Measurements from ENCODE around the gene MGAT4B. TPM values are rescaled to one million over a fixed set of nuclear protein-coding genes. Genes with fewer than 3 reads are reported as not detected.
"Not testable (repeated sequence)": the region's sequence is repeated elsewhere in the genome, so short reads cannot be mapped to it uniquely, and the experiment has no call there.

The MGAT4B gene
- total RNA-seq: 100 to 1,000 TPM in 1 of 2 experiments, 10 to 100 TPM in 1; 85.9 to 103 TPM

DNA sequence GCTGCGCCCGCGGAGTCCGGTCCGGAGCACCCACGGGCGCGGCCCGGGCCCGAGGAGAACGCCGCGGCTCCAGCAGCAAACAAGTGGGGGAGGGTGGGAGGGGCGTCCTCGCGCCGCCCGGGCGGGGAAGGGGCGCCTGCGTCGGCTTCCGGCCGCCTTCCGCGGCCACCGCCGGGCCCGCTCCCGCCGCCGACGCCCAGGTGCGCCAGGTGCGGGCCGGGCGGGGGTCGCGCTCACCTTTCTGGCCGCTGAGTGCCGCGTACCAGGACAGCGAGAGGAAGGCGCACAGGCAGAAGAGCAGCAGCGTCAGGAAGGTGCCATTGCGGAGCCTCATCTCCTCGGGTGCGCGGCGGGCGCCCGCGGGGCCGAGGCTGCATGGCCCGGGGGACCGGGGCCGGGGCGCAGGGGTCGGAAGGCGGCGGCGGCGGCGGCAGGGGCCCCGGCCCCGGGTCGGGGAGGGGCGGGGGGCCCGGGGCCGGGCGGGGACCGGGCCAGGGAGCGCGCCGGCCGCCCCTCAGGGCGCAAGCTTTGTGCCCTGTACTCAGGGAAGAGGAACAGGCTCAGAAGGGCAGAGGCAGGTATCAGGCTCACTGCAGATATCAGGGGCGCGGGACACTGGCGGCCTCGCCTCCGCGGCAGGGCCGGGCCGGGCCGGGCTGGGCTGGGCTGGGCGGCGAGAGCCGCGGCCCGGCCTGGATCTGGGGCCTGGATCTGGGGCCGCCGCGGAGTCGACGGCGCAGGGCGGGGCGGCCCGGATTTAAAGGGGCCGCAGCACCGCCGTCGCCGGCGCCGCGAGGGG, at the start of gene MGAT4B:
Gene MGAT4B, minus strand, starts transcription at position 617 of the 799 bp plus-strand sequence. Its CDS starts 283 bp downstream, at position 334.
- H3K4me1 Mint-ChIP-seq (ENCODE audit: low read depth): peaks cover 27% of the 10 kb centered on the region
- DNase-seq: peak; percentile 75
- ChIA-PET CTCF (interaction anchor here (0.5 to 1.1 kb wide), 2 partner anchors 9 to 43 kb away, joined by 3 read pairs; no protein-coding TSS in a partner anchor), POLR2A (interaction anchor here (0.7 to 3.6 kb wide), 7 partner anchors 9 to 183 kb away, joined by 3 to 29 read pairs (median 4); partner anchors contain the start of genes HNRNPH1 and SQSTM1)
- peaks cover 23% of the 10 kb centered on the region for H3K36me3 Mint-ChIP-seq (ENCODE audit: low read depth)
- ATAC-seq: peak; percentile 83
- peak within 1 kb of the TSS; percentile 79 for H3K27ac Mint-ChIP-seq
- H3K27me3 Mint-ChIP-seq (ENCODE audit: low read depth): no peaks in the 10 kb centered on the region
- peak within 1 kb of the TSS; percentile 85 for H3K4me3 Mint-ChIP-seq
- no peaks in the 10 kb centered on the region for H3K9me3 Mint-ChIP-seq (ENCODE audit: insufficient read depth)

DNA sequence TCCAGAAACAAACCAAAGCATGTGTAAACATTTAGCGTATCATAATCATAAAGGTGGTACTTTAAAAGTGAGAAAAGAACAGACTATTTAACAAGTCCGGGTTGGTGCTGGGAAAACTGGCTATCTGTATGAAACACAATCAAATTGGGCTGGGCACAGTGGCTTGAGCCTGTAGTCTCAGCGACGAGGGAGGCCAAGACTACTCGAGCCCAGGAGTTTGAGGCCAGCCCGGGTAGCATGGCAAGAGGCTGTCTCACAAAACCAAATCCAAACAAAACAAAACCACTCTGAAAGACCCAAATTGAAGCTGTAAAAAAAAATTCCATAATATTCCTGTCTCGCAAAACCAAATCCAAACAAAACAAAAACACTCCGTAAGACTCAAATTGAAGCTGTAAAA, 47.7 kb upstream of the MGAT4B start:
- Mint-ChIP-seq H3K9me3 (ENCODE audit: insufficient read depth) (no peaks in the 10 kb centered on the region), H3K27me3 (ENCODE audit: low read depth) (no peaks in the 10 kb centered on the region), H3K4me1 (ENCODE audit: low read depth) (peaks cover 14% of the 10 kb centered on the region), H3K4me3 (no peak overlapping the region), H3K27ac (no peak overlapping the region), H3K36me3 (ENCODE audit: low read depth) (peaks cover 7% of the 10 kb centered on the region)
- ChIA-PET CTCF (no interaction called here), POLR2A (no interaction called here)
- ATAC-seq (no peak), DNase-seq (no peak)

- ChIA-PET POLR2A (no interaction called here), CTCF (no interaction called here)
- Mint-ChIP-seq H3K4me3 (no peak overlapping the region), H3K4me1 (ENCODE audit: low read depth) (peaks cover 8% of the 10 kb centered on the region), H3K9me3 (ENCODE audit: insufficient read depth) (no peaks in the 10 kb centered on the region), H3K27me3 (ENCODE audit: low read depth) (no peaks in the 10 kb centered on the region), H3K27ac (no peak overlapping the region), H3K36me3 (ENCODE audit: low read depth) (peaks cover 7% of the 10 kb centered on the region)
- ATAC-seq (no peak), DNase-seq (no peak)
Observed at GRCh38 chr5:179852993-179853547, 46.4 kb upstream of the MGAT4B start.

DNA sequence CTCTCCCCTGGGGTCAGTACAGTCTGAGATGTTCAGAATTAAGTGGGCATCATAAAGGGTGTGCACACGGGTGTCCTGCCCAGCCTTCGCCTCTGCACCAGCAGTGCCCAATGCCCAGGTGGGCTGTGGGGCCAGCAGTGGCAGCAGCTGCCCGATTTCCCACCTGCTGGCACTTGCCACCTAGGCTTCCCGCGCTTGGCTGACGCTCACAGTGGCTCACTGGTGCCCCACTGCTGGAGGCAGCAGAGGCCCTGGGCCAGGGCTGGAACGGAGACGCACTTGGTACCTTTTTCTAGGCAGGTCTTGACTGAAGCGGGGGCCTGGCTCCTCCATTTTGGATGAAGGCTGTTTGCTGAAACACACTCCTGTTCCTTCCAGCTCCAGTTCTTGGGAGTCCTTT, 35.0 kb upstream of the MGAT4B start:
- H3K36me3 Mint-ChIP-seq (ENCODE audit: low read depth): peaks cover 31% of the 10 kb centered on the region
- H3K4me3 Mint-ChIP-seq: no peak overlapping the region
- H3K27ac Mint-ChIP-seq: no peak overlapping the region
- ChIA-PET CTCF (interaction anchor here (1.1 kb wide), 1 partner anchor 50 kb away, joined by 3 read pairs; no protein-coding TSS in a partner anchor), POLR2A (interaction anchor here (1.0 kb wide), 1 partner anchor 9 kb away, joined by 3 read pairs; no protein-coding TSS in a partner anchor)
- ATAC-seq (no peak), DNase-seq (no peak)
- H3K4me1 Mint-ChIP-seq (ENCODE audit: low read depth): peaks cover 6% of the 10 kb centered on the region
- no peaks in the 10 kb centered on the region for H3K27me3 Mint-ChIP-seq (ENCODE audit: low read depth)
- no peaks in the 10 kb centered on the region for H3K9me3 Mint-ChIP-seq (ENCODE audit: insufficient read depth)

- DNase-seq (no peak), ATAC-seq (no peak)
- Mint-ChIP-seq H3K27ac (no peak overlapping the region), H3K36me3 (ENCODE audit: low read depth) (peaks cover 35% of the 10 kb centered on the region), H3K4me1 (ENCODE audit: low read depth) (peaks cover 15% of the 10 kb centered on the region), H3K27me3 (ENCODE audit: low read depth) (no peaks in the 10 kb centered on the region), H3K4me3 (no peak overlapping the region), H3K9me3 (ENCODE audit: insufficient read depth) (no peaks in the 10 kb centered on the region)
- ChIA-PET CTCF (no interaction called here), POLR2A (no interaction called here)
Observed at GRCh38 chr5:179840766-179841165, 34.1 kb upstream of the MGAT4B start.

DNA sequence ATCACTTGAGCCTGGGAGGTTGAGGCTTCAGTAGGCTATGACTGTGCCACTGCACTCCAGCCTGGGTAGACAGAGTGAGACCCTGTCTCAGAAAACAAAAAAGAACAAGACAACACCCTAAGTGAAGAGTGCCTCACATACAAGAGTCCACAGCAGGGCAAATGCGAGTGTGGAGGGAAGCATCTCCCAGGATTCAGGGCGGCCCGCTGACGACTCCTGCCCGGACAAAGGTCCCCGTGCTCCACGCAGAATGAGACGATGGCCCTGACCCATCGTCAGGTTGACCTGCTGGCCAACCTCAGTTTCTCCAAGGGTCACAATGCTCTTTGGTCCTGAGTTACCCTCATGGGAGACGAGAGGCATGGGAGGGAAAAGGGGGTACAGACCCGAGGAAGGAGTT, 33.7 kb upstream of the MGAT4B start:
- Mint-ChIP-seq H3K27ac (no peak overlapping the region), H3K9me3 (ENCODE audit: insufficient read depth) (no peaks in the 10 kb centered on the region), H3K27me3 (ENCODE audit: low read depth) (no peaks in the 10 kb centered on the region), H3K36me3 (ENCODE audit: low read depth) (peaks cover 34% of the 10 kb centered on the region), H3K4me1 (ENCODE audit: low read depth) (peaks cover 18% of the 10 kb centered on the region), H3K4me3 (no peak overlapping the region)
- ChIA-PET CTCF (interaction anchor here (0.8 kb wide), 1 partner anchor 38 kb away, joined by 3 read pairs; no protein-coding TSS in a partner anchor), POLR2A (no interaction called here)
- ATAC-seq (no peak), DNase-seq (no peak)

DNA sequence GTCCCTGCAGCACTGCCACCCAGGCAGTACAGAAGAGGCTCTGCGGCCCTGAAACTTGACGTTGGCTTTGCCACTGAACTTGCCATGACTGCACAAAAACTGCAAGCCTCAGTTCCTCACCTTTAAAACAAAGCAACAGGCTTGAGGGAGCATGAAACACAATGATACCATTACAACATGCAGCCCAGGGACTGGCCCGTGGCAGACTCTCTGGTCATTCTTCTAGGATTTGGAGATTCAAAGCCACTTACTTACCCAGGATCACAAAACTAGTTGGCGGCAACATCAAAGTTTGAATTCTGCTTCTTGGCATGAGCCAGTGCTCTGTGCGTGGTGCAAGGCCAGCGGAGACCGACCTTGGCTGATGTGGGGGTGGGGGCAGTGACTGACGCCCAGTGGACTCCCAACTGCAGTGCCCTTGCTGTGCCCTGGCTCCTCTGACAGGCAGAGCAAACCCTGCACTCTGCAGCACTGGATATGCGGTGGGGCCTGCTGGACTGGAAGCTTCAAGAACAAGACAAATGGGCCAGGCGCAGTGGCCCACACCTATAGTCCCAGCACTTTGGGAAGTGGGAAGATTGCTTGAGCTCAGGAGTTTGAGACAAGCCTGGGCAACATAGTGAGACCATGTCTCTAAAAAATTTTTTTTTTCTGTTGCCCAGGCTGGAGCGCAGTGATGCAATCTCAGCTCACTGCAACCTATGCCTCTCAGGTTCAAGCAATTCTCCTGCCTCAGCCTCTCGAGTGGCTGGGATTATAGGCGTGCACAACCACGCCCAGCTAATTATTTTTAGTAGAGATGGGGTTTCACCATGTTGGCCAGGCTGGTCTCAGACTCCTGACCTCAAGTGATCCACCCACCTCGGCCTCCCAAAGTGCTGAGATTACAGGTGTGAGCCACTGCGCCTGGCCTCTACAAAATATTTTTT, 32.9 kb upstream of the MGAT4B start:
- no peaks in the 10 kb centered on the region for H3K9me3 Mint-ChIP-seq (ENCODE audit: insufficient read depth)
- CTCF ChIA-PET: interaction anchor here (0.8 kb wide), 1 partner anchor 37 kb away, joined by 3 read pairs; no protein-coding TSS in a partner anchor
- peaks cover 19% of the 10 kb centered on the region for H3K4me1 Mint-ChIP-seq (ENCODE audit: low read depth)
- DNase-seq (no peak), ATAC-seq (no peak)
- H3K27me3 Mint-ChIP-seq (ENCODE audit: low read depth): no peaks in the 10 kb centered on the region
- H3K27ac Mint-ChIP-seq: peak overlapping the region; percentile 60
- peaks cover 35% of the 10 kb centered on the region for H3K36me3 Mint-ChIP-seq (ENCODE audit: low read depth)
- H3K4me3 Mint-ChIP-seq: no peak overlapping the region
- POLR2A ChIA-PET: no interaction called here

DNA sequence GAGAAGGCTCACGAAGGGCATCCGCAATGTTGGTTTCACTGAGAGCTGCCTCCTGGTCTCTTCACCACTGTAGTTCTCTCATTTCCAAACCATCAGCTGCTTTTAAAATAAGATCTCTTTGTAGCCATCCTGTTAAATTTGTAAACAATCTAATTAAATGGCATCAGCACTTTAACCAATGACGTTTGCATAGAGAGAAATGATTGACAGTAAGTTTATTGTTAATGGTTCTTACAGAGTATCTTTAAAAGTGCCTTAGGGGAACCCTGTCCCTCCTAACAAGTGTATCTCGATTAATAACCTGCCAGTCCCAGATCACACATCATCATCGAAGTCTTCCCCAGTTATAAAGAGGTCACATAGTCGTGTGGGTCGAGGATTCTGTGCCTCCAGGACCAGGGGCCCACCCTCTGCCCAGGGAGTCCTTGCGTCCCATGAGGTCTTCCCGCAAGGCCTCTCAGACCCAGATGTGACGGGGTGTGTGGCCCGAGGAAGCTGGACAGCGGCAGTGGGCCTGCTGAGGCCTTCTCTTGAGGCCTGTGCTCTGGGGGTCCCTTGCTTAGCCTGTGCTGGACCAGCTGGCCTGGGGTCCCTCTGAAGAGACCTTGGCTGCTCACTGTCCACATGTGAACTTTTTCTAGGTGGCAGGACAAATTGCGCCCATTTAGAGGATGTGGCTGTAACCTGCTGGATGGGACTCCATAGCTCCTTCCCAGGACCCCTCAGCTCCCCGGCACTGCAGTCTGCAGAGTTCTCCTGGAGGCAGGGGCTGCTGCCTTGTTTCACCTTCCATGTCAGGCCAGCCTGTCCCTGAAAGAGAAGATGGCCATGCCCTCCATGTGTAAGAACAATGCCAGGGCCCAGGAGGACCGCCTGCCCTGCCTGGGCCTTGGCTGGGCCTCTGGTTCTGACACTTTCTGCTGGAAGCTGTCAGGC, 30.7 kb upstream of the MGAT4B start:
- Mint-ChIP-seq H3K27ac (peak overlapping the region; percentile 90), H3K27me3 (ENCODE audit: low read depth) (no peaks in the 10 kb centered on the region)

GRCh38 chr5:179836225-179837019, 29.8 kb upstream of the MGAT4B start:
- Mint-ChIP-seq H3K4me1 (ENCODE audit: low read depth) (peaks cover 19% of the 10 kb centered on the region), H3K36me3 (ENCODE audit: low read depth) (peaks cover 45% of the 10 kb centered on the region), H3K27ac (peak overlapping the region; percentile 90), H3K9me3 (ENCODE audit: insufficient read depth) (no peaks in the 10 kb centered on the region), H3K4me3 (peak overlapping the region; percentile 56), H3K27me3 (ENCODE audit: low read depth) (no peaks in the 10 kb centered on the region)
- peak; percentile 72 for DNase-seq
- POLR2A ChIA-PET: interaction anchor here (0.5 to 2.3 kb wide), 3 partner anchors 17 to 72 kb away, joined by 3 to 6 read pairs (median 4); partner anchors contain the start of gene MRNIP
- peak; percentile 94 for ATAC-seq
- CTCF ChIA-PET: interaction anchor here (1.2 to 1.4 kb wide), 3 partner anchors 15 to 34 kb away, joined by 3 to 8 read pairs (median 6); no protein-coding TSS in a partner anchor

More for the DNA sequence above, 30.7 kb upstream of the MGAT4B start:
- ATAC-seq (no peak), DNase-seq (no peak)
- ChIA-PET CTCF (interaction anchor here (1.2 to 1.4 kb wide), 4 partner anchors 15 to 70 kb away, joined by 3 to 8 read pairs (median 4); no protein-coding TSS in a partner anchor), POLR2A (interaction anchor here (0.5 to 2.3 kb wide), 5 partner anchors 15 to 71 kb away, joined by 3 to 6 read pairs (median 3); partner anchors contain the start of genes MGAT4B and MRNIP)
- peak overlapping the region; percentile 56 for H3K4me3 Mint-ChIP-seq
- peaks cover 42% of the 10 kb centered on the region for H3K36me3 Mint-ChIP-seq (ENCODE audit: low read depth)
- H3K9me3 Mint-ChIP-seq (ENCODE audit: insufficient read depth): no peaks in the 10 kb centered on the region
- H3K4me1 Mint-ChIP-seq (ENCODE audit: low read depth): peaks cover 19% of the 10 kb centered on the region

GRCh38 chr5:179834871-179835270, 28.2 kb upstream of the MGAT4B start:
- POLR2A ChIA-PET; H3K27me3 Mint-ChIP-seq (ENCODE audit: low read depth); CTCF ChIA-PET; DNase-seq; H3K4me3 Mint-ChIP-seq; H3K9me3 Mint-ChIP-seq (ENCODE audit: insufficient read depth); ATAC-seq; H3K27ac Mint-ChIP-seq: not testable (repeated sequence)
- Mint-ChIP-seq H3K36me3 (ENCODE audit: low read depth) (peaks cover 54% of the 10 kb centered on the region), H3K4me1 (ENCODE audit: low read depth) (peaks cover 19% of the 10 kb centered on the region)

Data from activated CD8-positive, alpha-beta T cell treated with anti-CD3 and anti-CD28 coated beads, Interleukin-2, amount 10 ng/mL, durations not matched to agents 7 days and 5 days (primary cell).